CD4-positive, alpha-beta T cell treated with Interleukin-17A for 1 hour (primary cell): Measurements from ENCODE around the gene PADI6.

Source experiments
- DNase-seq: peaks from one replicate; pipeline ENCODE4 v3.0.0-alpha.2; 2020

Gene PADI6

GRCh38 chr1:17358557-17358956, 13.4 kb upstream of the PADI6 start:
- no peak for DNase-seq

- no peak for DNase-seq
These were observed 13.0 kb upstream of the PADI6 start for GRCh38 chr1:17359031-17359430.

- no peak for DNase-seq
These were observed 12.2 kb upstream of the PADI6 start for GRCh38 chr1:17359808-17360207.

GRCh38 chr1:17360272-17360956, 11.6 kb upstream of the PADI6 start:
- no peak for DNase-seq

- no peak for DNase-seq
These were observed 10.3 kb upstream of the PADI6 start for GRCh38 chr1:17361687-17362086.

- DNase-seq: no peak
These were observed 8.6 kb upstream of the PADI6 start for GRCh38 chr1:17363351-17363750.

- DNase-seq: no peak
These were observed 8.2 kb upstream of the PADI6 start for GRCh38 chr1:17363771-17364170.

- DNase-seq: no peak
These were observed 6.7 kb upstream of the PADI6 start for GRCh38 chr1:17365293-17365692.

- DNase-seq: no peak
These were observed 2.5 kb upstream of the PADI6 start for GRCh38 chr1:17369466-17369865.

GRCh38 chr1:17370618-17371017, 1.4 kb upstream of the PADI6 start:
- no peak for DNase-seq

- DNase-seq: no peak
These were observed 959 bp downstream of the PADI6 start for GRCh38 chr1:17372955-17373354.

GRCh38 chr1:17375651-17376050, 3.7 kb downstream of the PADI6 start:
- DNase-seq: no peak

- no peak for DNase-seq
These were observed 5.4 kb downstream of the PADI6 start for GRCh38 chr1:17377325-17377953.

- DNase-seq: no peak
These were observed 9.2 kb downstream of the PADI6 start for GRCh38 chr1:17381161-17381560.

GRCh38 chr1:17392199-17392740, 20.3 kb downstream of the PADI6 start:
- DNase-seq: no peak

- no peak for DNase-seq
These were observed 21.2 kb downstream of the PADI6 start for GRCh38 chr1:17393230-17393629.

GRCh38 chr1:17397910-17398695, 26.1 kb downstream of the PADI6 start:
- no peak for DNase-seq

GRCh38 chr1:17400725-17401341, 28.8 kb downstream of the PADI6 start:
- DNase-seq: no peak

- no peak for DNase-seq
These were observed 29.8 kb downstream of the PADI6 start for GRCh38 chr1:17401841-17402240.

GRCh38 chr1:17403081-17403480, 31.1 kb downstream of the PADI6 start:
- no peak for DNase-seq

- no peak for DNase-seq
These were observed 32.2 kb downstream of the PADI6 start for GRCh38 chr1:17404034-17404684.

- no peak for DNase-seq
These were observed 32.8 kb downstream of the PADI6 start for GRCh38 chr1:17404820-17405219.
